ENCODE data around the gene PCF11.
A peak's percentile ranks its signal among the peaks of the same experiment; 100 is the strongest.

PCF11 gene

GRCh38 chr11:83152264-83152663 lies 4.7 kb upstream of the PCF11 start:
- DNase-seq, result no peak

GRCh38 chr11:83153764-83154163 lies 3.2 kb upstream of the PCF11 start:
- no peak for DNase-seq

GRCh38 chr11:83156144-83156995 lies 561 bp upstream of the PCF11 start:
- peak; percentile 100 for DNase-seq

- peak; percentile 55 for DNase-seq
Observed at GRCh38 chr11:83157594-83158356, 844 bp downstream of the PCF11 start.

GRCh38 chr11:83158357-83158786 lies 1.4 kb downstream of the PCF11 start:
- peak; percentile 25 for DNase-seq

- DNase-seq, result no peak
Observed at GRCh38 chr11:83158965-83159901, 2.3 kb downstream of the PCF11 start.

GRCh38 chr11:83159902-83160865 lies 3.3 kb downstream of the PCF11 start:
- peak; percentile 32 for DNase-seq

GRCh38 chr11:83161610-83162199 lies 4.8 kb downstream of the PCF11 start:
- DNase-seq, result no peak

- DNase-seq, result no peak
Observed at GRCh38 chr11:83162377-83162776, 5.4 kb downstream of the PCF11 start.

GRCh38 chr11:83166193-83166866 lies 9.4 kb downstream of the PCF11 start:
- no peak for DNase-seq

GRCh38 chr11:83168756-83169155 lies 11.8 kb downstream of the PCF11 start:
- no peak for DNase-seq

- no peak for DNase-seq
Observed at GRCh38 chr11:83170865-83171264, 13.9 kb downstream of the PCF11 start.

- no peak for DNase-seq
Observed at GRCh38 chr11:83172551-83172950, 15.6 kb downstream of the PCF11 start.

- DNase-seq, result no peak
Observed at GRCh38 chr11:83174008-83174407, 17.1 kb downstream of the PCF11 start.

- no peak for DNase-seq
Observed at GRCh38 chr11:83175815-83176214, 18.9 kb downstream of the PCF11 start.

GRCh38 chr11:83181815-83182214 lies 24.9 kb downstream of the PCF11 start:
- DNase-seq, result no peak

GRCh38 chr11:83185767-83186166 lies 28.8 kb downstream of the PCF11 start:
- no peak for DNase-seq

- DNase-seq, result no peak
Observed at GRCh38 chr11:83187465-83187864, 30.5 kb downstream of the PCF11 start.

- no peak for DNase-seq
Observed at GRCh38 chr11:83191491-83191890, 34.6 kb downstream of the PCF11 start.

- DNase-seq, result no peak
Observed at GRCh38 chr11:83191986-83192385, 35.1 kb downstream of the PCF11 start.

Measured in fibroblast of skin of right quadriceps (primary cell).